Lower leg skin (tissue), 4 donors: ENCODE results near the gene ASIC3. TPM values are rescaled to one million over a fixed set of nuclear protein-coding genes. Genes with fewer than 3 reads are reported as not detected.

Experiments used
- DNase-seq, 2 donors: peaks; one replicate each; pipeline ENCODE4 v3.0.0-alpha.2; 2019; ENCODE audit warnings: low spot score in 2 of 2
- H3K4me3 ChIP-seq: fragments of 200-600 bp; sonication (generic); 2 replicates; pipeline ENCODE4 v1.5.1; 2017; ENCODE audit warnings: mild to moderate bottlenecking, low read depth; ENCODE audit not compliant: poor library complexity, severe bottlenecking
- POLR2A ChIP-seq, 2 donors: fragments of 450-650 bp; IDR thresholded peaks; one replicate each; pipeline ENCODE4 v1.6.1; 2016 to 2017; ENCODE audit warnings: antibody characterized with exemption in 2 of 2, mild to moderate bottlenecking in 1 of 2, moderate library complexity in 1 of 2
- WGBS, 2 donors: methylation state at CpG; one replicate each; pipeline ENCODE4 v1.1.5; 2018; 5-methylcytosine and 5-hydroxymethylcytosine counted together
- intact Hi-C: fragments of 100-400 bp; cut with DNase I; formaldehyde crosslinking; loops from one replicate; pipeline ENCODE4 v1.15.0; 2023; ENCODE audit warnings: low total_unique reads
- total RNA-seq, 4 donors: library from RNA; depleted of rRNA; stranded (reverse); fragments of >200 nt; gene quantifications; one replicate each; pipeline ENCODE4 v1.1.0, GENCODE V29; 2016
- TF ChIP-seq, protein P1 (sequence below), 3 donors: fragments of 450-650 bp; IDR thresholded peaks; one replicate each; pipeline ENCODE4 v1.5.1; 2016; ENCODE audit warnings: antibody characterized with exemption in 3 of 3, mild to moderate bottlenecking in 3 of 3, moderate library complexity in 2 of 3

The ASIC3 gene
- total RNA-seq, 4 donors from 2014 or later, result 2.3 to 2.9 (median 2.5) TPM

- TF ChIP-seq, protein P1, sequence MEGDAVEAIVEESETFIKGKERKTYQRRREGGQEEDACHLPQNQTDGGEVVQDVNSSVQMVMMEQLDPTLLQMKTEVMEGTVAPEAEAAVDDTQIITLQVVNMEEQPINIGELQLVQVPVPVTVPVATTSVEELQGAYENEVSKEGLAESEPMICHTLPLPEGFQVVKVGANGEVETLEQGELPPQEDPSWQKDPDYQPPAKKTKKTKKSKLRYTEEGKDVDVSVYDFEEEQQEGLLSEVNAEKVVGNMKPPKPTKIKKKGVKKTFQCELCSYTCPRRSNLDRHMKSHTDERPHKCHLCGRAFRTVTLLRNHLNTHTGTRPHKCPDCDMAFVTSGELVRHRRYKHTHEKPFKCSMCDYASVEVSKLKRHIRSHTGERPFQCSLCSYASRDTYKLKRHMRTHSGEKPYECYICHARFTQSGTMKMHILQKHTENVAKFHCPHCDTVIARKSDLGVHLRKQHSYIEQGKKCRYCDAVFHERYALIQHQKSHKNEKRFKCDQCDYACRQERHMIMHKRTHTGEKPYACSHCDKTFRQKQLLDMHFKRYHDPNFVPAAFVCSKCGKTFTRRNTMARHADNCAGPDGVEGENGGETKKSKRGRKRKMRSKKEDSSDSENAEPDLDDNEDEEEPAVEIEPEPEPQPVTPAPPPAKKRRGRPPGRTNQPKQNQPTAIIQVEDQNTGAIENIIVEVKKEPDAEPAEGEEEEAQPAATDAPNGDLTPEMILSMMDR (IDR thresholded peaks at IDR 0.05), result no peak
- no peak for TF ChIP-seq POLR2A (IDR thresholded peaks at IDR 0.05)
- intact Hi-C loops, result no loop called here
- 1 to 2% methylated on average over 9 to 23 of the region's 84 CpGs for WGBS, 2 donors
- DNase-seq, result peak; percentile 84 to 97
- H3K4me3 ChIP-seq, result peak within 1 kb of the TSS; percentile 62
Observed at GRCh38 chr7:151085691-151086620, 37.6 kb downstream of the ASIC3 start, which contains the start of gene AGAP3. AGAP3 (plus strand) TSS chr7:151086475; CDS start chr7:151086742, 267 bp downstream.

DNA sequence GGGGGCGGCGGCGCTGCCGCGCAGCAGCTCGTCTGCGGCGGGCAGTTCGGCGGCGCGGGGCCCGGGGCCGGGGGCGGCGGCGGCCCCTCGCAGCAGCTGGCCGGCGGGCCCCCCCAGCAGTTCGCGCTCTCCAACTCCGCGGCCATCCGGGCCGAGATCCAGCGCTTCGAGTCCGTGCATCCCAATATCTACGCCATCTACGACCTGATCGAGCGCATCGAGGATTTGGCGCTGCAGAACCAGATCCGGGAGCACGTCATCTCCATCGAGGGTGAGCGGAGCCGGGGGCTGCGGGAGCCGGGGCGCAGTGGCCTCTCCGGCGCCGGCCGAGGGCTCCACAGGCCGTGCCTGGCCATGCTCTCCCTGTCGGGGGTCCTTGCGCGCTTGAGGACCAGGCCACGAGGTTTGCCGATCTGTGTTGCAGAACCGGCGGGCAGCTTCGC is 38.5 kb downstream of the ASIC3 start:
- DNase-seq, result no peak
- peak overlapping the region; percentile 62 for H3K4me3 ChIP-seq
- intact Hi-C loops, result no loop called here
- WGBS, 2 donors, result 1% methylated on average over 31 of the region's 56 CpGs; no CpG with 5 or more reads in 1 of the 2 donors
- TF ChIP-seq POLR2A (IDR thresholded peaks at IDR 0.05), result no peak
- TF ChIP-seq, protein P1 (IDR thresholded peaks at IDR 0.05), result no peak

- peak overlapping the region; percentile 62 for H3K4me3 ChIP-seq
- intact Hi-C loops, result no loop called here
- 1 to 2% methylated on average over 16 to 29 of the region's 70 CpGs for WGBS, 2 donors
- TF ChIP-seq, protein P1 (IDR thresholded peaks at IDR 0.05), result no peak
- no peak for TF ChIP-seq POLR2A (IDR thresholded peaks at IDR 0.05)
- peak in 1 of 2 donors; percentile 94 for DNase-seq
Observed at GRCh38 chr7:151087245-151088018, 39.1 kb downstream of the ASIC3 start.

- H3K4me3 ChIP-seq, result peak overlapping the region; percentile 62
- no peak for DNase-seq
- TF ChIP-seq, protein P1 (IDR thresholded peaks at IDR 0.05), result no peak
- no peak for TF ChIP-seq POLR2A (IDR thresholded peaks at IDR 0.05)
- WGBS, 2 donors, result 25% methylated on average over 16 of the region's 16 CpGs
- intact Hi-C loops, result no loop called here
Observed at GRCh38 chr7:151088019-151088855, 39.9 kb downstream of the ASIC3 start.
